ENCODE results near the gene TEAD1. TPM values are rescaled to one million over a fixed set of nuclear protein-coding genes. Genes with fewer than 3 reads are reported as not detected.
A peak's percentile ranks its signal among the peaks of the same experiment; 100 is the strongest.

TEAD1 gene
- polyA plus RNA-seq, 1 experiment: 79.2 TPM

GRCh38 chr11:12809864-12810567 is 135.8 kb downstream of the TEAD1 start:
- Histone ChIP-seq H3K36me3 (ENCODE audit: control insufficient read depth, insufficient read depth, low read length) (no peaks in the 10 kb centered on the region), H3K27me3 (ENCODE audit: control insufficient read depth, insufficient read depth, low read length) (no peaks in the 10 kb centered on the region), H3K4me3 (ENCODE audit: low read depth, low read length) (no peak overlapping the region)
- CTCF ChIA-PET: interaction anchor here (1.1 to 1.6 kb wide), 4 partner anchors 8 to 479 kb away, joined by 3 to 7 read pairs (median 4); no protein-coding TSS in a partner anchor
- POLR2A ChIA-PET: no interaction called here
- TF ChIP-seq, protein P1, sequence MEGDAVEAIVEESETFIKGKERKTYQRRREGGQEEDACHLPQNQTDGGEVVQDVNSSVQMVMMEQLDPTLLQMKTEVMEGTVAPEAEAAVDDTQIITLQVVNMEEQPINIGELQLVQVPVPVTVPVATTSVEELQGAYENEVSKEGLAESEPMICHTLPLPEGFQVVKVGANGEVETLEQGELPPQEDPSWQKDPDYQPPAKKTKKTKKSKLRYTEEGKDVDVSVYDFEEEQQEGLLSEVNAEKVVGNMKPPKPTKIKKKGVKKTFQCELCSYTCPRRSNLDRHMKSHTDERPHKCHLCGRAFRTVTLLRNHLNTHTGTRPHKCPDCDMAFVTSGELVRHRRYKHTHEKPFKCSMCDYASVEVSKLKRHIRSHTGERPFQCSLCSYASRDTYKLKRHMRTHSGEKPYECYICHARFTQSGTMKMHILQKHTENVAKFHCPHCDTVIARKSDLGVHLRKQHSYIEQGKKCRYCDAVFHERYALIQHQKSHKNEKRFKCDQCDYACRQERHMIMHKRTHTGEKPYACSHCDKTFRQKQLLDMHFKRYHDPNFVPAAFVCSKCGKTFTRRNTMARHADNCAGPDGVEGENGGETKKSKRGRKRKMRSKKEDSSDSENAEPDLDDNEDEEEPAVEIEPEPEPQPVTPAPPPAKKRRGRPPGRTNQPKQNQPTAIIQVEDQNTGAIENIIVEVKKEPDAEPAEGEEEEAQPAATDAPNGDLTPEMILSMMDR (IDR thresholded peaks at IDR 0.05; ENCODE audit: insufficient read depth, low read depth, low read length): peak; percentile 14; the same call in 1 of the 2 replicates
- DNase-seq (ENCODE audit: low read depth): no peak

GRCh38 chr11:12810568-12810894 is 136.3 kb downstream of the TEAD1 start:
- no peak overlapping the region for H3K4me3 ChIP-seq (ENCODE audit: low read depth, low read length)
- no peaks in the 10 kb centered on the region for H3K36me3 ChIP-seq (ENCODE audit: control insufficient read depth, insufficient read depth, low read length)
- POLR2A ChIA-PET: no interaction called here
- TF ChIP-seq, protein P1 (IDR thresholded peaks at IDR 0.05; ENCODE audit: insufficient read depth, low read depth, low read length): no peak
- CTCF ChIA-PET: interaction anchor here (1.1 kb wide), 1 partner anchor 399 kb away, joined by 3 read pairs; no protein-coding TSS in a partner anchor
- H3K27me3 ChIP-seq (ENCODE audit: control insufficient read depth, insufficient read depth, low read length): no peaks in the 10 kb centered on the region
- DNase-seq (ENCODE audit: low read depth): no peak

GRCh38 chr11:12811861-12812260 is 137.6 kb downstream of the TEAD1 start:
- TF ChIP-seq, protein P1 (IDR thresholded peaks at IDR 0.05; ENCODE audit: insufficient read depth, low read depth, low read length): no peak
- Histone ChIP-seq H3K27me3 (ENCODE audit: control insufficient read depth, insufficient read depth, low read length) (no peaks in the 10 kb centered on the region), H3K36me3 (ENCODE audit: control insufficient read depth, insufficient read depth, low read length) (no peaks in the 10 kb centered on the region), H3K4me3 (ENCODE audit: low read depth, low read length) (no peak overlapping the region)
- ChIA-PET POLR2A (no interaction called here), CTCF (interaction anchor here (1.0 to 1.3 kb wide), 2 partner anchors 35 to 400 kb away, joined by 3 read pairs; no protein-coding TSS in a partner anchor)
- DNase-seq (ENCODE audit: low read depth): no peak

GRCh38 chr11:12812849-12813248 is 138.6 kb downstream of the TEAD1 start:
- TF ChIP-seq, protein P1 (IDR thresholded peaks at IDR 0.05; ENCODE audit: insufficient read depth, low read depth, low read length): no peak
- ChIA-PET CTCF (interaction anchor here (0.9 to 1.3 kb wide), 3 partner anchors 34 to 409 kb away, joined by 3 read pairs; no protein-coding TSS in a partner anchor), POLR2A (no interaction called here)
- no peaks in the 10 kb centered on the region for H3K36me3 ChIP-seq (ENCODE audit: control insufficient read depth, insufficient read depth, low read length)
- H3K27me3 ChIP-seq (ENCODE audit: control insufficient read depth, insufficient read depth, low read length): no peaks in the 10 kb centered on the region
- DNase-seq (ENCODE audit: low read depth): no peak
- no peak overlapping the region for H3K4me3 ChIP-seq (ENCODE audit: low read depth, low read length)

- no peaks in the 10 kb centered on the region for H3K27me3 ChIP-seq (ENCODE audit: control insufficient read depth, insufficient read depth, low read length)
- DNase-seq (ENCODE audit: low read depth): no peak
- TF ChIP-seq, protein P1 (IDR thresholded peaks at IDR 0.05; ENCODE audit: insufficient read depth, low read depth, low read length): 0 out of 2 replicates have a peak, but pooled peaks have one; percentile 5
- CTCF ChIA-PET: interaction anchor here (0.9 to 1.6 kb wide), 6 partner anchors 75 to 525 kb away, joined by 3 to 4 read pairs (median 3); no protein-coding TSS in a partner anchor
- no peak overlapping the region for H3K4me3 ChIP-seq (ENCODE audit: low read depth, low read length)
- POLR2A ChIA-PET: interaction anchor here (0.9 kb wide), 1 partner anchor 13 kb away, joined by 5 read pairs; no protein-coding TSS in a partner anchor
- no peaks in the 10 kb centered on the region for H3K36me3 ChIP-seq (ENCODE audit: control insufficient read depth, insufficient read depth, low read length)
Measured at GRCh38 chr11:12813371-12814225, 139.4 kb downstream of the TEAD1 start.

Measured in BJ (cell line).